Muscle of leg (tissue), 16 donors: Measurements from ENCODE around the gene PLPP3. TPM values are rescaled to one million over a fixed set of nuclear protein-coding genes. Genes with fewer than 3 reads are reported as not detected.
A peak's percentile ranks its signal among the peaks of the same experiment; 100 is the strongest.
"Not testable (repeated sequence)": the region's sequence is repeated elsewhere in the genome, so short reads cannot be mapped to it uniquely, and the experiment has no call there.

Experiments used
- DNase-seq: peaks from one replicate; pipeline ENCODE4 v3.0.0; 2013
- H3K27ac ChIP-seq: one replicate; pipeline ENCODE4 v1.5.1; 2013; ENCODE audit warnings: mild to moderate bottlenecking, low read length, control low read depth
- H3K27me3 ChIP-seq: one replicate; pipeline ENCODE4 v1.6.1; 2013; ENCODE audit warnings: low read length; ENCODE audit not compliant: control insufficient read depth, insufficient read depth
- H3K36me3 ChIP-seq: one replicate; pipeline ENCODE4 v1.6.1; 2013; ENCODE audit warnings: low read length; ENCODE audit not compliant: control insufficient read depth, insufficient read depth
- H3K4me1 ChIP-seq: one replicate; pipeline ENCODE4 v1.6.1; 2013; ENCODE audit warnings: low read length; ENCODE audit not compliant: control insufficient read depth, insufficient read depth
- H3K4me3 ChIP-seq: one replicate; pipeline ENCODE4 v1.5.1; 2013; ENCODE audit warnings: low read length, control low read depth
- H3K9me3 ChIP-seq: replicated peaks from 2 replicates; pipeline ENCODE4 v1.6.1; 2013; ENCODE audit warnings: low read depth, low read length; ENCODE audit not compliant: control insufficient read depth
- WGBS: methylation state at CpG from one replicate; pipeline ENCODE4 v1.1.5; 2013; ENCODE audit warnings: missing lambda C conversion rate; ENCODE audit not compliant: insufficient coverage; 5-methylcytosine and 5-hydroxymethylcytosine counted together
- long read RNA-seq, 11 donors: transcript quantifications; one replicate each; lab custom pipeline, GENCODE V29; 2026
- polyA plus RNA-seq, 8 donors: library from polyadenylated mRNA; unstranded; fragments of 120-200 nt; gene quantifications; one replicate each; pipeline versions ENCODE4 v1.2.1 to v1.2.3, GENCODE V29; 2013; ENCODE audit warnings: inconsistent platforms in 1 of 8, low replicate concordance in 1 of 8; ENCODE audit not compliant: insufficient read length in 8 of 8, insufficient read depth in 1 of 8
- total RNA-seq: library from RNA; stranded (reverse); fragments of 120-200 nt; gene quantifications from one replicate; pipeline ENCODE4 v1.2.4, GENCODE V29; 2013

The PLPP3 gene
- 136 TPM for total RNA-seq
- 100 to 1,000 TPM in 7 of 8 donors, 10 to 100 TPM in 1; 99.8 to 184 (median 122) TPM for polyA plus RNA-seq
- long read RNA-seq, donor 1, transcript PLPP3-201 (6 exons, 3,292 nt) = major isoform, 10 of 12 reads
- long read RNA-seq, donor 1, partial matches to known transcripts = 0 of 12 reads
- long read RNA-seq, donor 1, other reads (novel, unspliced or antisense) = 0 of 12 reads
- long read RNA-seq, donor 2, transcript PLPP3-201 (6 exons, 3,292 nt) = major isoform, 7 of 8 reads
- long read RNA-seq, donor 2, partial matches to known transcripts = 0 of 8 reads
- long read RNA-seq, donor 2, other reads (novel, unspliced or antisense) = 0 of 8 reads
- long read RNA-seq, donor 3, transcript PLPP3-201 (6 exons, 3,292 nt) = major isoform, 39 of 64 reads
- long read RNA-seq, donor 3, transcript PLPP3-202 (2 exons, 2,039 nt) = minor isoform, 9 of 64 reads
- long read RNA-seq, donor 3, partial matches to known transcripts = 16 of 64 reads
- long read RNA-seq, donor 3, other reads (novel, unspliced or antisense) = 0 of 64 reads
- long read RNA-seq, donor 4, transcript PLPP3-202 (2 exons, 2,039 nt) = major isoform, 14 of 25 reads
- long read RNA-seq, donor 4, transcript PLPP3-201 (6 exons, 3,292 nt) = minor isoform, 11 of 25 reads
- long read RNA-seq, donor 4, partial matches to known transcripts = 0 of 25 reads
- long read RNA-seq, donor 4, other reads (novel, unspliced or antisense) = 0 of 25 reads
- long read RNA-seq, donor 5, transcript PLPP3-201 (6 exons, 3,292 nt) = major isoform, 97 of 139 reads
- long read RNA-seq, donor 5, transcript PLPP3-202 (2 exons, 2,039 nt) = minor isoform, 17 of 139 reads
- long read RNA-seq, donor 5, partial matches to known transcripts = 25 of 139 reads
- long read RNA-seq, donor 5, other reads (novel, unspliced or antisense) = 0 of 139 reads
- long read RNA-seq, donor 6, transcript PLPP3-202 (2 exons, 2,039 nt) = minor isoform, 12 of 60 reads
- long read RNA-seq, donor 6, transcript PLPP3-201 (6 exons, 3,292 nt) = major isoform, 42 of 60 reads
- long read RNA-seq, donor 6, partial matches to known transcripts = 6 of 60 reads
- long read RNA-seq, donor 6, other reads (novel, unspliced or antisense) = 0 of 60 reads
- long read RNA-seq, donor 7, transcript PLPP3-202 (2 exons, 2,039 nt) = minor isoform, 19 of 47 reads
- long read RNA-seq, donor 7, transcript PLPP3-201 (6 exons, 3,292 nt) = major isoform, 28 of 47 reads
- long read RNA-seq, donor 7, partial matches to known transcripts = 0 of 47 reads
- long read RNA-seq, donor 7, other reads (novel, unspliced or antisense) = 0 of 47 reads
- long read RNA-seq, donor 8, transcript PLPP3-201 (6 exons, 3,292 nt) = major isoform, 18 of 35 reads
- long read RNA-seq, donor 8, transcript PLPP3-202 (2 exons, 2,039 nt) = minor isoform, 10 of 35 reads
- long read RNA-seq, donor 8, partial matches to known transcripts = 7 of 35 reads
- long read RNA-seq, donor 8, other reads (novel, unspliced or antisense) = 0 of 35 reads
- long read RNA-seq, donor 9, transcript PLPP3-201 (6 exons, 3,292 nt) = major isoform, 22 of 31 reads
- long read RNA-seq, donor 9, partial matches to known transcripts = 5 of 31 reads
- long read RNA-seq, donor 9, other reads (novel, unspliced or antisense) = 0 of 31 reads
- long read RNA-seq, donor 10, transcript PLPP3-201 (6 exons, 3,292 nt) = major isoform, 33 of 50 reads
- long read RNA-seq, donor 10, transcript PLPP3-202 (2 exons, 2,039 nt) = minor isoform, 12 of 50 reads
- long read RNA-seq, donor 10, partial matches to known transcripts = 5 of 50 reads
- long read RNA-seq, donor 10, other reads (novel, unspliced or antisense) = 0 of 50 reads
- long read RNA-seq, donor 11, transcript PLPP3-202 (2 exons, 2,039 nt) = minor isoform, 13 of 47 reads
- long read RNA-seq, donor 11, transcript PLPP3-201 (6 exons, 3,292 nt) = major isoform, 29 of 47 reads
- long read RNA-seq, donor 11, partial matches to known transcripts = 5 of 47 reads
- long read RNA-seq, donor 11, other reads (novel, unspliced or antisense) = 0 of 47 reads

GRCh38 chr1:56578963-56579875 lies at the start of gene PLPP3:
TSS of gene PLPP3 (minus strand) at chr1:56579563. CDS start at chr1:56579016, 547 bp downstream.
- peak; percentile 99 for DNase-seq
- Histone ChIP-seq H3K27ac (peak within 1 kb of the TSS; percentile 86), H3K36me3 (no peaks in the 10 kb centered on the region), H3K4me1 (peaks cover 5% of the 10 kb centered on the region), H3K4me3 (peak within 1 kb of the TSS; percentile 72), H3K27me3 (no peaks in the 10 kb centered on the region), H3K9me3 (no peaks in the 10 kb centered on the region)
- WGBS = under 1% methylated on average over 50 of the region's 62 CpGs

DNA sequence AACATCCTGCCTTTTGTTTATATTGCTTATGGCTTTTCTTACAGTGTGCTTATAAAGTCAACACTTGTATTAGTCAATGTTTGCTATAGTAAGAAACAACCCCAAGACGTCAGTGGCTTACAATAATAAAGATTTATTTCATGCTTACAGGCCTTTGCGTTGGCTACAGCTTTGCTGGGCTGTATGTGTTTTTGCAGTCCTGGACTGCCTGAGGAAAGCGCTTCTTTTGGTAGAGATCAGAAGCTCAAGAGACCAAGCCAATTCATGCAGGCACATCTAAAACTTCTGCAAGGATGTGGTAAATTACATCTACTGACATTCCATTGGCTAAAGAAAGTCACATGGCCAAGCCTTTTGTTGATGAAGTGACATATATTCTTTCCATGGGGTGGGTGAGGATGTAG lies 48.3 kb upstream of the PLPP3 start:
- WGBS = no CpG with 5 or more reads among the region's 3 CpGs

GRCh38 chr1:56627019-56627635 lies 47.8 kb upstream of the PLPP3 start:
- Histone ChIP-seq H3K4me3 (no peak overlapping the region), H3K4me1 (no peaks in the 10 kb centered on the region), H3K9me3 (no peaks in the 10 kb centered on the region), H3K36me3 (no peaks in the 10 kb centered on the region), H3K27me3 (no peaks in the 10 kb centered on the region), H3K27ac (no peak overlapping the region)
- WGBS = no CpG with 5 or more reads among the region's 3 CpGs
- no peak for DNase-seq

More for the DNA sequence above, 48.3 kb upstream of the PLPP3 start:
- no peaks in the 10 kb centered on the region for H3K36me3 ChIP-seq
- H3K27ac ChIP-seq = no peak overlapping the region
- no peaks in the 10 kb centered on the region for H3K4me1 ChIP-seq
- H3K9me3 ChIP-seq = no peaks in the 10 kb centered on the region
- H3K4me3 ChIP-seq = no peak overlapping the region
- no peak for DNase-seq
- no peaks in the 10 kb centered on the region for H3K27me3 ChIP-seq

DNA sequence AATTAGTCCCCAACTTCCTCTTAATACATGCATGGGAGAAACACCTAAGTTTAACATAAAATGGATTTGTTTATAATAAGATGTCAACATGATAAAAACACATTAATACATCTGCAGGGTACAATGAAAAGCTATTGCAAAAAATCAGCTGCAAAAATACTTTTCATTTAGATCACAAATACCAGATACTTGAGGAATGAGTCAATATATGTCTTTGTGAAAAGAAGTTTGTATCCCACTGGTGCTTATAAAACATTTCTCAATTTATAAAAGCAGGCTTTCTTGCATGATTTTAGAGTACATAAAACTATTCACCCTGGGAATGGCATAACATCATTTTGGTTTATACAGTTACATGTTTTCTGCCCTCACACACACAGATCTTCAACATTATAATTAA lies 47.2 kb upstream of the PLPP3 start:
- no peak overlapping the region for H3K4me3 ChIP-seq
- no peak overlapping the region for H3K27ac ChIP-seq
- no peaks in the 10 kb centered on the region for H3K9me3 ChIP-seq
- DNase-seq = peak; percentile 18
- H3K27me3 ChIP-seq = no peaks in the 10 kb centered on the region
- no peaks in the 10 kb centered on the region for H3K36me3 ChIP-seq
- H3K4me1 ChIP-seq = no peaks in the 10 kb centered on the region

GRCh38 chr1:56625819-56626440 lies 46.6 kb upstream of the PLPP3 start:
- H3K36me3 ChIP-seq = no peaks in the 10 kb centered on the region
- H3K4me3 ChIP-seq = no peak overlapping the region
- no peaks in the 10 kb centered on the region for H3K27me3 ChIP-seq
- no peak overlapping the region for H3K27ac ChIP-seq
- no peaks in the 10 kb centered on the region for H3K4me1 ChIP-seq
- DNase-seq = peak; percentile 41
- H3K9me3 ChIP-seq = no peaks in the 10 kb centered on the region
- no CpG with 5 or more reads among the region's 5 CpGs for WGBS

DNA sequence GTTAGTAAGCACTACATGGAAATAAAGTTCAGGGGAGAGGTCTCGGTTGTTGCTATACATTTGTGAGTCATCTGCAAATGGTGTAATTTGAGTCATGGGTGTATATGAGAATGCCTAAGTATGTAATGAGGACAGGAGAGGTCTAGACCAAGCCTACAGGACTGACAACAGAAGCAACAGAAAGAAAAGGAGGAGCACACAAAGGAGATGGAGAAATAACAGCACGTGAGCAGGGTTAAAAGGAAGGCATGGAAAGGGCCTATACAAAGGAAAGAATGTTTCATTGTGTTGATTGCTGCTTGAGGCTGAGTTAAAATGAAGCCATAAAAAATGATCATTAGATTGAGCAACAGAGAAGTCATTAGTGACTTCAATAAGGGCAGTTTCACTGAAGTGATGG lies 37.8 kb upstream of the PLPP3 start:
- H3K4me3 ChIP-seq = no peak overlapping the region
- no peaks in the 10 kb centered on the region for H3K4me1 ChIP-seq
- no peaks in the 10 kb centered on the region for H3K9me3 ChIP-seq
- 76% methylated on average over 2 of the region's 2 CpGs for WGBS
- H3K27ac ChIP-seq = no peak overlapping the region
- no peak for DNase-seq
- H3K36me3 ChIP-seq = no peaks in the 10 kb centered on the region
- no peaks in the 10 kb centered on the region for H3K27me3 ChIP-seq

DNA sequence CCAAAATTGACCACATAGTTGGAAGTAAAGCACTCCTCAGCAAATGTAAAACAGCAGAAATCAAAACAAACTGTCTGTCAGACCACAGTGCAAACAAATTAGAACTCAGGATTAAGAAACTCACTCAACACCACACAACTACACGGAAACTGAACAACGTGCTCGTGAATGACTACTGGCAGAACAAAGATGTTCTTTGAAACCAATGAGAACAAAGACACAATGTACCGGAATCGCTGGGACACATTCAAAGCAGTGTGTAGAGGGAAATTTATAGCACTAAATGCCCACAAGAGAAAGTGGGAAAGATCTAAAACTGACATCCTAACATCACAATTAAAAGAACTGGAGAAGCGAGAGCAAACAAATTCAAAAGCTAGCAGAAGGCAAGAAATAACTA lies 31.4 kb upstream of the PLPP3 start:
- H3K9me3 ChIP-seq, H3K27ac ChIP-seq, H3K4me1 ChIP-seq, H3K4me3 ChIP-seq, DNase-seq, H3K36me3 ChIP-seq, H3K27me3 ChIP-seq: not testable (repeated sequence)
- no CpG with 5 or more reads among the region's 6 CpGs for WGBS

DNA sequence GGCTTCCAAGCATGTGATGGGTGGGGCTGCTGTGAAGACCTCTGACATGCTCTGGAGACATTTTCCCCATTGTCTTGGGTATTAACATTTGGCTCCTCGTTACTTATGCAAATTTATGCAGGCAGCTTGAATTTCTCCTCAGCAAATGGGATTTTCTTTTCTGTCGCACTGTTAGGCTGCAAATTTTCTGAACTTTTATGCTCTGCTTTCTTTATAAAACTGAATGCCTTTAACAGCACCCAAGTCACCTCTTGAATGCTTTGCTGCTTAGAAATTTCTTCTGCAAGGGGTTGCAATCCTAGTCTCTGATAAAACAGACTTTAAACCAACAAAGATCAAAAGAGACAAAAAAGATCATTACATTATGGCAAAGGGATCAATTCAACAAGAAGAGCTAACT lies 30.7 kb upstream of the PLPP3 start:
- not testable (repeated sequence) for H3K27me3 ChIP-seq, H3K4me3 ChIP-seq, H3K4me1 ChIP-seq, DNase-seq, H3K36me3 ChIP-seq, H3K27ac ChIP-seq, H3K9me3 ChIP-seq
- 44% methylated on average over 1 of the region's 2 CpGs for WGBS
